ENCODE data around the gene NDFIP1.

- TF ChIP-seq CTCF (IDR thresholded peaks at IDR 0.05 in 4 of 5, conservative IDR thresholded peaks at IDR 0.05 in 1 of 5) (peak; percentile 59 to 85 (median 64)), POLR2A (IDR thresholded peaks at IDR 0.05) (no peak)
Observed at GRCh38 chr5:142151436-142152383, 43.1 kb downstream of the NDFIP1 start.
